K562 (cell line): ENCODE measurements around the gene PRPH2. TPM values are rescaled to one million over a fixed set of nuclear protein-coding genes. Genes with fewer than 3 reads are reported as not detected.
A peak's percentile ranks its signal among the peaks of the same experiment; 100 is the strongest.

Experiments used
- ARID1B ChIP-seq: fragments of 450-650 bp; IDR thresholded peaks from 2 replicates; pipeline ENCODE4 v1.6.1; 2016; ENCODE audit warnings: antibody characterized with exemption, mild to moderate bottlenecking, inconsistent platforms
- CREB3L1 ChIP-seq: fragments of 450-650 bp; IDR thresholded peaks from 2 replicates; pipeline ENCODE4 v1.6.1; 2014; ENCODE audit warnings: low read depth, mild to moderate bottlenecking, moderate library complexity, borderline replicate concordance
- CTCFL ChIP-seq: IDR thresholded peaks from 2 replicates; pipeline ENCODE4 v1.6.1; 2011; ENCODE audit warnings: borderline replicate concordance, low read depth, mild to moderate bottlenecking, moderate library complexity, low read length; ENCODE audit not compliant: insufficient read depth, poor library complexity, severe bottlenecking
- ELK1 ChIP-seq: sonication (generic); formaldehyde crosslinking; IDR thresholded peaks from 2 replicates; pipeline ENCODE4 v1.8.1; 2022; ENCODE audit warnings: missing genetic modification reagents
- ETV5 ChIP-seq: sonication (generic); formaldehyde crosslinking; IDR thresholded peaks from 2 replicates; pipeline ENCODE4 v1.4.0; 2020; ENCODE audit warnings: low read depth, mild to moderate bottlenecking, missing genetic modification reagents
- HDAC2 ChIP-seq: fragments of 450-650 bp; IDR thresholded peaks from 2 replicates; pipeline ENCODE4 v1.6.1; 2016; ENCODE audit warnings: mild to moderate bottlenecking
- KDM5B ChIP-seq: fragments of 200-600 bp; sonication (generic); IDR thresholded peaks from 2 replicates; pipeline ENCODE4 v1.6.1; 2012; ENCODE audit warnings: low read depth, mild to moderate bottlenecking, moderate library complexity, low read length, control low read depth, inconsistent platforms; ENCODE audit not compliant: insufficient replicate concordance
- NFYB ChIP-seq: IDR thresholded peaks from 2 replicates; pipeline ENCODE4 v1.6.1; 2011; ENCODE audit warnings: mild to moderate bottlenecking, moderate library complexity; ENCODE audit not compliant: insufficient read length; ENCODE audit errors: extremely low read depth
- NR4A1 ChIP-seq, 2 experiments: fragments of 250-450 bp in 1 of 2; fragments of 450-650 bp in 1 of 2; sonication (Bioruptor Pico) in 1 of 2; IDR thresholded peaks; 2 replicates each; pipeline versions ENCODE4 v1.4.0 to v1.6.1; 2016 to 2020; ENCODE audit warnings: mild to moderate bottlenecking in 2 of 2, missing compliant biosample characterization in 1 of 2, missing genetic modification characterization in 1 of 2, moderate library complexity in 1 of 2
- PHB2 ChIP-seq: fragments of 450-650 bp; IDR thresholded peaks from 2 replicates; pipeline ENCODE4 v1.6.1; 2017; ENCODE audit warnings: low read depth
- PML ChIP-seq: IDR thresholded peaks from 2 replicates; pipeline ENCODE4 v1.6.1; 2012; ENCODE audit warnings: low read length, inconsistent platforms
- TFE3 ChIP-seq: fragments of 450-650 bp; formaldehyde crosslinking; IDR thresholded peaks from 2 replicates; pipeline ENCODE4 v1.4.0; 2020; ENCODE audit warnings: mild to moderate bottlenecking, mixed read lengths
- YBX1 ChIP-seq: fragments of 450-650 bp; IDR thresholded peaks from 2 replicates; pipeline ENCODE4 v1.7.1; 2016; ENCODE audit warnings: mild to moderate bottlenecking
- ZBTB49 ChIP-seq: sonication (generic); formaldehyde crosslinking; IDR thresholded peaks from 2 replicates; pipeline ENCODE4 v1.8.0; 2022; ENCODE audit warnings: missing genetic modification reagents, mild to moderate bottlenecking, borderline replicate concordance
- polyA plus RNA-seq, 8 experiments: library from polyadenylated mRNA; depleted of rRNA in 4 of 8; stranded (reverse) in 5 of 8; unstranded in 3 of 8; fragments of >200 nt; fragmentation: Nextera tagmentation in 2 of 8; fragmentation: Illumina TruSeq in 1 of 8; extraction: Ambion mirVana in 2 of 8; extraction: Trizol in 1 of 8; gene quantifications; 2 replicates each; pipeline versions ENCODE4 v1.2.1 to v1.2.3, GENCODE V29; 2011 to 2014; ENCODE audit warnings: inconsistent platforms in 1 of 8, missing spikeins in 1 of 8
- total RNA-seq, 7 experiments: library from RNA; depleted of rRNA in 6 of 7; stranded (reverse); fragments of >200 nt in 6 of 7; fragmentation: Illumina TruSeq in 2 of 7; extraction: Trizol in 2 of 7; gene quantifications; 2 replicates each; pipeline versions ENCODE4 v1.2.1 to v1.2.3, GENCODE V29; 2011 to 2021; ENCODE audit warnings: low replicate concordance in 1 of 7

Gene PRPH2
- total and polyA plus RNA-seq, 9 of the 15 experiments (the other 6 are each of a cell fraction or from before 2014, with no cell fraction given), result 0.03 to 0.11 (median 0.03) TPM; not detected in 5

DNA sequence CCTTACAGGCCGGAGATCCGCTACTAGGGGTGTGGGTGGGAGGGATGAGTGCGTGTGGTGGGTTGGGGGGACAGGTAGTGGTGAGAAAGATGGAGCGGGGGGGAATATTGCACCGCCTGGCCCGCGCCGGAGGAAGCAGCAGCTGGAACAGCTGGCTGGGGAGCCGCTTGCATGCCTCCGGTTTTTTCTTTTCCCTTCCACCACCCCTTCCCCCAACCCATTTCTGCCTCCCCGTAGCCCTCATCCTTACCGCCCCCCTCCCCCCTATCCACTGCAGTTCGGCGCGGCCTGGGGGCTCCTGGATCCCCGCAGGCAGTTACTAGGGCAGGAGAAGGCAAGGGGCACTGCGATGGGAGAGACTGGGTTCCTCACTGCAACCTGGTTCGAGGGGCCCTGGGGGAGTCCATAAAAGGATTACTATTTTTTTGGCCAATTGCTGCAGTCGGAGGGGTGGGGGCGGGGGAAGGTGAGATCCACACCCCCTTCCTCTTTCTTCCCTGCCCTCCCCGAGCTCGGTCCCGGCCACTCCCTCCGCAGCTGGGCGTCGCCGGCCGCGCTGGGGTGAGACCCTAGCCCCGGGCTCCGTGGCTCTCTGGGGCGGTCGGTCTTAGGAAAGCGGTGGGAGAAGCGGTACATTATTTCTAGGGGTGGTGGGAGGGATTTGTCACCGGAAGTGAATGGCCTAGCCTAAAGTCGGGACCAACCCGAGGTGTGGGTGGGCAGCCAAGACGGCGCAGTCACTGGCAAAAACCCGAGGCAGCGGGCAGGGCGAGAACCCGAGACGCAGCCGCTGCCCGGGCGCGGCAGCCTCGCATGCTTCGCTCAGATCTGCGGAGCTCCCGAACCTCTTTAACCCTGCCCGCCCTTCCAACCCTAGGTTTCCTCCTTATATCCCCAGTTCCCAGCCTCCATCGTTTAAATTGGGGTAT lies 24.3 kb upstream of the PRPH2 start (continued):
- TF ChIP-seq CREB3L1, result no peak; the same call in 1 of the 2 replicates
- peak; percentile 73; the same call in 1 of the 2 replicates for TF ChIP-seq ETV5 (CRISPR knock-in tag)
- no peak for TF ChIP-seq ARID1B
- TF ChIP-seq NFYB, result no peak
- TF ChIP-seq KDM5B, result peak; percentile 85
- peak; percentile 78; the same call in 1 of the 2 replicates for TF ChIP-seq PML
- TF ChIP-seq NR4A1 (CRISPR knock-in tag; IDR thresholded peaks at IDR 0.05), result no peak
- TF ChIP-seq NR4A1 (tag; IDR thresholded peaks at IDR 0.05), result no peak
- TF ChIP-seq ZBTB49 (CRISPR knock-in tag), result no peak
- no peak for TF ChIP-seq ELK1 (CRISPR knock-in tag)
- no peak for TF ChIP-seq PHB2
- TF ChIP-seq HDAC2, result no peak; the same call in 1 of the 2 replicates
- no peak; the same call in 1 of the 2 replicates for TF ChIP-seq TFE3
- no peak for TF ChIP-seq YBX1
- TF ChIP-seq CTCFL, result no peak
